Psoas muscle (tissue), 8 donors: Measurements from ENCODE around the gene DUSP6. TPM values are rescaled to one million over a fixed set of nuclear protein-coding genes. Genes with fewer than 3 reads are reported as not detected.

Experiments used
- ATAC-seq, 4 donors: fragments of 200-7000 bp; cut with Tn5 transposase; one replicate each; pipeline ENCODE4 v1.9.1; 2020; ENCODE audit warnings: moderate library complexity in 3 of 4, mild to moderate bottlenecking in 2 of 4
- DNase-seq, 2 donors: peaks; one replicate each; pipeline ENCODE4 v3.0.0-alpha.2; 2020
- H3K27ac ChIP-seq: fragments of 200-600 bp; one replicate; pipeline ENCODE4 v1.8.0; 2022
- H3K27me3 ChIP-seq, 3 donors: fragments of 200-600 bp in 1 of 3; one replicate each; pipeline versions ENCODE4 v1.6.1 to v1.8.0; 2013 to 2022; ENCODE audit warnings: low read length in 2 of 3, mild to moderate bottlenecking in 2 of 3, moderate library complexity in 1 of 3; ENCODE audit not compliant: insufficient read depth in 3 of 3
- H3K36me3 ChIP-seq, 2 donors: fragments of 200-600 bp in 1 of 2; one replicate each; pipeline versions ENCODE4 v1.6.1 to v1.8.0; 2013 to 2022; ENCODE audit warnings: low read depth in 1 of 2, mild to moderate bottlenecking in 1 of 2, moderate library complexity in 1 of 2; ENCODE audit not compliant: insufficient read depth in 1 of 2
- H3K4me1 ChIP-seq: fragments of 200-600 bp; one replicate; pipeline ENCODE4 v1.8.0; 2022
- H3K4me3 ChIP-seq: fragments of 200-600 bp; one replicate; pipeline ENCODE4 v1.8.0; 2022; ENCODE audit warnings: mild to moderate bottlenecking
- H3K9me3 ChIP-seq: fragments of 200-600 bp; one replicate; pipeline ENCODE4 v1.8.0; 2022
- WGBS, 3 donors: extraction: QIAGEN DNeasy Blood & Tissue Kit; methylation state at CpG; one replicate each; pipeline versions ENCODE4 v1.1.6 to v1.1.7; 2013; 5-methylcytosine and 5-hydroxymethylcytosine counted together
- intact Hi-C, 2 donors: fragments of 100-400 bp; cut with DNase I; formaldehyde crosslinking; loops; one replicate each; pipeline versions ENCODE4 v1.11.0 to v1.14.2; 2022
- polyA plus RNA-seq, 3 donors: library from polyadenylated mRNA; stranded (reverse); fragments of 200-250 nt; gene quantifications; one replicate each; pipeline ENCODE4 v1.2.3, GENCODE V29; 2013
- total RNA-seq, 4 donors: library from RNA; stranded (reverse); fragmentation: NEBNext Ultra II Directional in 2 of 4; extraction: Animal tissue kit (Norgen Biotek cat#: 25700) in 2 of 4; gene quantifications; one replicate each; pipeline versions ENCODE4 v1.2.1 to v1.2.4, GENCODE V29; 2021 to 2023
- TF ChIP-seq, protein P1 (sequence below): fragments of 200-600 bp; IDR thresholded peaks from one replicate; pipeline ENCODE4 v1.8.0; 2022; ENCODE audit warnings: antibody characterized with exemption
- donor health status: healthy with polysubstance abuse.
- donor health status: DM: no; HTN: no; CAD: no; lungs with moderate emphysema.
- donor health status: Bipolar disorder and iron deficiency.
- donor health status: healthy.
- donor health status: DM: yes; HTN: yes; CAD: no.
- donor health status: DM: no; HTN: no; CAD: no.
- donor health status: DM: no; HTN: no; CAD: no.
- donor health status: DM: yes; HTN: yes; CAD: no.

The DUSP6 gene
- total and polyA plus RNA-seq, 7 donors = 5.0 to 27.0 (median 12.3) TPM

DNA sequence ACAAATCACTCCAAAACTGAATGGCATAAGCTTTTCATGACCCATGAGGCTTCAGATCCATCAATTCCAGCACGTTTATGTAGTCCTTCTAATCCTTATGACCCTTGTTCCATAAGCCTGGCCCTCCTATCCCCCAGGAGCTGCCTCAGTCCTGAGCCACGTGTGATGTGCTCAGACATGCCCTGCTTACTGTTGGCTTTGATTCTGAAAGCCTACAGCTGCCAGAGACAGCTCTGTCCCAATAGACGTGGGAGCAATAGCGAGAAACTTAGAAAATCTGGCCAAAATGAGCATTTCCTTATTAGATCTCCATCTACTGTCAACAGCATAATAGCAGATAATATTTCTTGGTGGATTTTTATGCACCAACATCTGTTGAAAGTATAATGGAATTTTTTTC is 33.2 kb downstream of the DUSP6 start:
- no peaks in the 10 kb centered on the region for H3K9me3 ChIP-seq
- DNase-seq = peak; percentile 17 to 59
- TF ChIP-seq, protein P1, sequence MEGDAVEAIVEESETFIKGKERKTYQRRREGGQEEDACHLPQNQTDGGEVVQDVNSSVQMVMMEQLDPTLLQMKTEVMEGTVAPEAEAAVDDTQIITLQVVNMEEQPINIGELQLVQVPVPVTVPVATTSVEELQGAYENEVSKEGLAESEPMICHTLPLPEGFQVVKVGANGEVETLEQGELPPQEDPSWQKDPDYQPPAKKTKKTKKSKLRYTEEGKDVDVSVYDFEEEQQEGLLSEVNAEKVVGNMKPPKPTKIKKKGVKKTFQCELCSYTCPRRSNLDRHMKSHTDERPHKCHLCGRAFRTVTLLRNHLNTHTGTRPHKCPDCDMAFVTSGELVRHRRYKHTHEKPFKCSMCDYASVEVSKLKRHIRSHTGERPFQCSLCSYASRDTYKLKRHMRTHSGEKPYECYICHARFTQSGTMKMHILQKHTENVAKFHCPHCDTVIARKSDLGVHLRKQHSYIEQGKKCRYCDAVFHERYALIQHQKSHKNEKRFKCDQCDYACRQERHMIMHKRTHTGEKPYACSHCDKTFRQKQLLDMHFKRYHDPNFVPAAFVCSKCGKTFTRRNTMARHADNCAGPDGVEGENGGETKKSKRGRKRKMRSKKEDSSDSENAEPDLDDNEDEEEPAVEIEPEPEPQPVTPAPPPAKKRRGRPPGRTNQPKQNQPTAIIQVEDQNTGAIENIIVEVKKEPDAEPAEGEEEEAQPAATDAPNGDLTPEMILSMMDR = no peak
- H3K4me1 ChIP-seq = no peaks in the 10 kb centered on the region
- intact Hi-C loops = no loop called here
- H3K27ac ChIP-seq = no peak overlapping the region
- no peaks in the 10 kb centered on the region for H3K27me3 ChIP-seq
- peak in 2 of 4 donors; percentile 32 to 59 for ATAC-seq
- 15 to 27% (median 20%) methylated on average over 4 of the region's 4 CpGs for WGBS, 3 donors
- no peaks in the 10 kb centered on the region for H3K36me3 ChIP-seq
- no peak overlapping the region for H3K4me3 ChIP-seq

DNA sequence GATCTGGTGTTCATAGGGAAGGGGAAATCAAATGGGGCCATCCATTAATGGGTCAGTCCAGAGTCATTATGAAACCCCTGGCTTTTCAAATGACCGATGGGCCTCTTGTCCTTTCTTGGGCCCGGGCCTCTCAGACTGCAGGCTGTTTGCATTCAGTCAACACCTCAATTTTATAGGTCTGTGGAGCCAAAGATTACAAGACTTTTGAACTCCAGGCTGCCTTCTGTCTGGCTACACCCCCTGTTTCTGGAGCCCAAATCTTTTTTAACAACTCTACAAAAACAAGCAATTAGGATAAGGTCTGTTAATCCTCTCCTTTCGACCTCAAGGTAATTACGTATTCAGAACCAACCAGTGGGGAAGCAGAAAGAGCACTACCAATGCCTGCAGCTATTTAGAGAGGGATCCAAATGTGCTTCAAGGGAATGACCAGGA is 35.6 kb downstream of the DUSP6 start:
- Histone ChIP-seq H3K4me3 (no peak overlapping the region), H3K27ac (no peak overlapping the region), H3K36me3 (no peaks in the 10 kb centered on the region), H3K27me3 (no peaks in the 10 kb centered on the region), H3K9me3 (no peaks in the 10 kb centered on the region), H3K4me1 (no peaks in the 10 kb centered on the region)
- WGBS, 3 donors = 51 to 62% (median 61%) methylated on average over 4 of the region's 4 CpGs
- ATAC-seq (no peak), DNase-seq (no peak)
- TF ChIP-seq, protein P1 = no peak
- intact Hi-C loops = no loop called here

DNA sequence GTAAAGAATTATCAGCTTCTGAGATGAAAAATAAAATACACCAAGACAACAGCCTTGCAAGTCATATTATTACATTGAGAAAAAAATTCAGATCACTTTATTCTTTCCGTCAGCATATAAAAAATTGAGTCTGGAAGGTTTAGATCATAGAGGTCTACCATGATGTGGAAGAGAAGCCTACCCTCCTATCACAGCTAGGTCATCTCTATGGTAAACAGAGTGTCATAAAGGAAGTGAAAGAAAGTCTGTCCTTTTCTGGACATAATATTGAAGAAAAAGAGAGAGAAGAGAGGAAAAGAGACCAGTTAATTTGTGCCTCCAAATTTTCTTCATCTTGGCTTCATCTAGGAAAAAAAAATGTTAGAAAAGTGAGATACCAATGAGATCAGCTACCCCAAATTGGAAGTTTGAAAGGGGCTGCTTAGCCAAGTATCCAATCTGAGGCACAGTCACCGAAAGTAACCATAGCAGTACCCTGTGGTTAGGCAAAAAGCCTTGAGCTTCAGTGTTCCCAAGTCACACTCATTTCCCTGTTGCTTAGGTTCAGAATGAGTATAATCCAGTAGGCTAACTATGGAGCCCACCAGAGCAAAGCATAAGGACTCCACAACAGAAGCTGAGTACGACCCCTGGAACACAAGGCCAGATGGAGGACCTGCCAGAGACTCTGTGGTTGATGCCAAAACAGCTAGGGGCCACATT is 38.1 kb downstream of the DUSP6 start:
- Histone ChIP-seq H3K27me3 (no peaks in the 10 kb centered on the region), H3K36me3 (no peaks in the 10 kb centered on the region), H3K27ac (no peak overlapping the region), H3K4me1 (no peaks in the 10 kb centered on the region), H3K9me3 (no peaks in the 10 kb centered on the region), H3K4me3 (no peak overlapping the region)
- intact Hi-C loops = no loop called here
- TF ChIP-seq, protein P1 = no peak
- WGBS, 3 donors = 70 to 83% (median 75%) methylated on average over 3 of the region's 3 CpGs
- ATAC-seq (no peak), DNase-seq (no peak)

DNA sequence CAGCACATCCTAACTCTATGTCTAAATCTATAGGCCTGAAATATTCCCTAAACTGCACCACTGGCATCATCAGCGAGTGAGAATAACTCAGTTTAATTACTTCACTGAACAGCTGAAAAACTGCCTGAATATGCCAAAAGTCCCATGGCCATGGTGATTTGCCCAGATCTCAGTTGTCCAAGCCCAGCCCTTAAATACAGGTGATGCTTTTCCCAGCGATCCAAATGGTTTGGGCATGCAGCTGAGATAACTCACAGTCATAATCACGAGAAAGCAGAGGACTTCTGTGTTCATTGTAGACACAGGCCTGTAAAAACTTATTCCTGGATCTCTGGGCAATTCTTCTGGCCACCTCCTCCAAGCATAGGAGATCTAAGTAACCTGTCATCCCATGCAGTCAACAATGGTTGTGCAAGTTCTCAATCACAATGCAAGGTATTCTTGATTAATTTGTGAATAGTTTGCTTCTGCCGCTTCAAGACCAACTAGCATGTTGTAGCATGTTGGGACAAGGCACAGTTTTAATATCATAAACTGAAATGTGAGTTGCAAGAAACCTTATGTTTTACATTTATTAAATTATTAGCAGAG is 40.5 kb downstream of the DUSP6 start:
- WGBS, 3 donors = 65 to 78% (median 72%) methylated on average over 4 of the region's 4 CpGs
- TF ChIP-seq, protein P1 = no peak
- no peak overlapping the region for H3K4me3 ChIP-seq

More for the DNA sequence above, 40.5 kb downstream of the DUSP6 start:
- intact Hi-C loops = no loop called here
- Histone ChIP-seq H3K9me3 (no peaks in the 10 kb centered on the region), H3K36me3 (no peaks in the 10 kb centered on the region), H3K4me1 (no peaks in the 10 kb centered on the region), H3K27ac (no peak overlapping the region), H3K27me3 (no peaks in the 10 kb centered on the region)
- no peak for DNase-seq
- ATAC-seq = no peak
